D721Med (cell line): ENCODE measurements around the gene PRICKLE2.

Experiments used
- DNase-seq: peaks from one replicate; pipeline ENCODE4 v3.0.0; 2011; ENCODE audit warnings: low spot score; ENCODE audit not compliant: insufficient read length
- FAIRE-seq: peaks from 2 replicates; lab custom pipeline; 2011; peaks lifted over from hg19 to GRCh38; lab: Jason Lieb, UNC
- CTCF ChIP-seq: IDR thresholded peaks from 2 replicates; pipeline ENCODE4 v1.5.1; 2012; ENCODE audit warnings: mild to moderate bottlenecking, control low read depth; ENCODE audit not compliant: insufficient read depth; ENCODE audit errors: missing control alignments

The PRICKLE2 gene

GRCh38 chr3:64179860-64180259 lies 45.4 kb downstream of the PRICKLE2 start:
- FAIRE-seq (no peak), DNase-seq (no peak)
- no peak for TF ChIP-seq CTCF

- TF ChIP-seq CTCF = peak; percentile 19
- FAIRE-seq = no peak
- DNase-seq = no peak
Observed at GRCh38 chr3:64179249-64179648, 46.0 kb downstream of the PRICKLE2 start.

GRCh38 chr3:64178419-64178818 lies 46.8 kb downstream of the PRICKLE2 start:
- peak; percentile 11 for FAIRE-seq
- no peak for TF ChIP-seq CTCF

GRCh38 chr3:64176461-64176996 lies 48.7 kb downstream of the PRICKLE2 start:
- no peak for TF ChIP-seq CTCF
- no peak for DNase-seq
- peak; percentile 6 for FAIRE-seq

More at GRCh38 chr3:64178419-64178818, 46.8 kb downstream of the PRICKLE2 start:
- no peak for DNase-seq

- FAIRE-seq (peak; percentile 66), DNase-seq (no peak)
- TF ChIP-seq CTCF = no peak
Observed at GRCh38 chr3:64174328-64174727, 50.9 kb downstream of the PRICKLE2 start.

- DNase-seq (no peak), FAIRE-seq (no peak)
- TF ChIP-seq CTCF = no peak
Observed at GRCh38 chr3:64173563-64173962, 51.7 kb downstream of the PRICKLE2 start.

- no peak for TF ChIP-seq CTCF
- DNase-seq (no peak), FAIRE-seq (no peak)
Observed at GRCh38 chr3:64170270-64170669, 55.0 kb downstream of the PRICKLE2 start.
